HG03175 (cell line): ENCODE results near the gene ARL6IP1.
"Not testable (repeated sequence)": the region's sequence is repeated elsewhere in the genome, so short reads cannot be mapped to it uniquely, and the experiment has no call there.

ENCODE experiments used
- ATAC-seq: cut with Tn5 transposase; IDR thresholded peaks from one replicate; pipeline ENCODE4 v1.9.1; 2021; ENCODE audit warnings: mild to moderate bottlenecking, moderate library complexity; ENCODE audit not compliant: unreplicated experiment

The ARL6IP1 gene

GRCh38 chr16:18767217-18767616 is 34.1 kb downstream of the ARL6IP1 start:
- ATAC-seq = peak; percentile 69

DNA sequence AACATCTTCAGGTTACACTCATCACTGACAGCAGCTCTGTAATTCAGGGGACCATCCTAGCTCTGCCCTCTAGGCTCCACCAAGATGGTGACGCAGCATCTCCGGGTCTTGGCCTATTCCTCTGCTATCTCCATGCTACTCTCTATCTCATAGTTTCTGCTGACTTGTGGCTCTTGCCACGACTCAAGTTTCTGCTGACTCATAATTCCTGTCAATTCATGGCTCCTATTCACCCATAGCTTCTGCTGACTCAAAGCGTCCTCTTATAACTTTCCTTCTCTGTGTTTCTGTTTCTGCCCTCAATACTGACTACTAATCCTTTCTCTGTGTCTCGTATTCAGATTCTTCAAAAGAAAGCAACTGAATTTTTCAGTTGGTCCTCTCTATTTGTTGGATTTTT is 38.6 kb downstream of the ARL6IP1 start:
- peak; percentile 41 for ATAC-seq

DNA sequence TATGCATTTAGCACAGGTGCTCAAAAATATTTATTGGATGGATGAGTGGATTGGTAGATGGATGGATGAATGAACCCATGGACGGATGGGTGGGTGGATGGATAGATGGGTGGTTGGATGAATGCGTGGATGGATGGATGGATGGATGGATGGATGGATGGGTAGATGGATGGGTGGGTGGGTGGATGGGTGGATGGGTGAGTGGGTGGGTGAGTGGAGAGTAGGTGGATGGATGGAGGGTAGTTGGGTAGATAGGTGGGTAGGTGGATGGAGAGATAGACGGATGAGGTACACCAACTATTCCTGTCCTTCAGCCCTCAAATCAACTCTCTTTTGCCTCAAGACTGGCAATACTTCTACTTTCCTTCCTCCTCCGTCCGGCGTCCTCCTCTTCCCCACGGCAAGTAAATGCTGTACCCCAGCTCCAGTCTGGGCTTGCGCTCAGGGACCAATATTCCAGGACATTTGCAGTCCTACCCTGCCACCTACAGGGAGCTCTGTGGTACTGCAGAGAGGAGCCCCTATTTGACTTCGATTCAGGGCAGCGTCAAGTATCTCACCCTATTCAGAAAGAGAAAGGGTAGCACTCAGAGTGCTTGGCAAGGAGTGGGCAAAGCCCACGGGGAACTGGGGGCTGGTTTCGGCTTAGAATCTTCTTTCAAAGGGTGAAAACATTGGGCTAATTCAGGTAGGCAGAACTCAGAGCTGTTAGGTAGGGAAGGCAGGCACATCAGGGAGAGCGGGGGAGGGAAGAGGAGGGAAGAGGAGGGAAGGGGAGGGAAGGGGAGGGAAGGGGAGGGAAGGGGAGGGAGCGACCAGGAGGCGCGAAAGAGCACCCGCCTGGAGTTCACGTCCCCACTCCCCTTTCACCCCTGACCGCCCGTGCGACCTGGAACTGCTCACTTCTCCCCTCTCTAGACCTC is 41.5 kb downstream of the ARL6IP1 start:
- peak; percentile 61 for ATAC-seq

DNA sequence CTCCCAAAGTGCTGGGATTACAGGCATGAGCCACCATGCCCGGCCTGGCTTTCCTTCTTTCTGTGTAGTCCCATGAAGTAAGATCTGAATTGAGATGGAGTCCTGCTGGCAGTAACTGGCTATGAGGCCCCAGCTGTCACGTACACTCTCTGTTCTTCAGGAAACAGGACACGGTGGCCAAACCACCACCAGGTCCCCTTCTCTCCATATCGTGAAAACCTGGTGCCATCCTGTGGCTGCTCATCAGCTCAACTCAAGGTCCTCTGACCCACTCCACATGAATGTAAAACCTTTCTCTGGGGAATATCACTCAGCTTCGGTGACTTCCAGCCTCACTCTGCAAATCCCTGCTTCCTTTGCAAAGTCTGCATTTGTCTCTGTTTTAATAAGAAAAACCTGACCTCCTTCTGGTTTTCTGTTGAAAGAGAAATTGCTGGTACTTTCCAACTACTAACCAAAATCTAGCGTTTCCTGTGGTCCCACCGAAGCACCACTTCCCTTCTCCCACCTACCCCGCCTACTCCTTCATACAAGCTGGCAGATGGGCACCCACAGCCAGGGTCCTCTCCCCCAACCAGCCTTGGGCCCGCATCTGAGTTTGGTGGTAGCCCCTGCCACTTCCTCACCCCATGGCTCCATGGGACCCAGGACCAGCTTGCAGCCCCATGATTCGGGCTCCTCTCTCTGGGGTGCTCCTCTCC is 43.2 kb downstream of the ARL6IP1 start:
- peak; percentile 40 for ATAC-seq

GRCh38 chr16:18756639-18757038 is 44.7 kb downstream of the ARL6IP1 start:
- not testable (repeated sequence) for ATAC-seq

DNA sequence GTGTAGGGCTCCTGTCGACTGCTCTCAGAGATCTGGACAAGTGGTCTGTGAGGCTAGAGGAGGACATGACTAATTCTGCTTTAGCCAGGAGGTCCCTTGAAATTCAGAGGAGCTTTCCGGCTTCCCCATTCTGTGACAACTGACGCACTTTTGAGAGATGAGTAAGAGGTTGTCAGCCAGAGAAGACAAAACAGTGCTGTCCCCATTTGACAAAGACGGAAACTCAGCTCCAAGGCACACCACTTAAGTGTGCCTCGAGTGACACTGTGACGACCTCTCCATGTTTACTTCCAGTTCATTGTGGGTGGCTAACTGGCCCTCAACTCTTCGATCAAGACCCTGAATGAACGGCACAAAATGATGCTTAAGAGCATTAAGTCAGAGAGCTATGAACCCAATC is 58.5 kb downstream of the ARL6IP1 start:
- not testable (repeated sequence) for ATAC-seq
